Tibial artery (tissue), 4 donors: ENCODE results near the gene CD200R1.

ENCODE experiments used
- DNase-seq, 2 donors: peaks; one replicate each; pipeline ENCODE4 v3.0.0-alpha.2; 2019
- H3K27ac ChIP-seq, 2 donors: fragments of 200-600 bp; sonication (generic) in 1 of 2; 1 replicate in 1 of 2; 2 replicates in 1 of 2; pipeline ENCODE4 v1.5.1; 2018 to 2019; ENCODE audit warnings: mild to moderate bottlenecking in 1 of 2
- H3K27me3 ChIP-seq, 2 donors: fragments of 200-600 bp; sonication (generic) in 1 of 2; one replicate each; pipeline versions ENCODE4 v1.5.1 to v1.6.0; 2016 to 2019
- H3K36me3 ChIP-seq, 3 donors: fragments of 200-600 bp; sonication (generic) in 2 of 3; one replicate each; pipeline ENCODE4 v1.5.1; 2016 to 2019; ENCODE audit warnings: mild to moderate bottlenecking in 2 of 3
- H3K4me1 ChIP-seq, 4 donors: fragments of 200-600 bp; sonication (generic) in 2 of 4; 1 replicate in 3 of 4; 2 replicates in 1 of 4; pipeline ENCODE4 v1.5.1; 2016 to 2019
- H3K4me3 ChIP-seq, 2 donors: fragments of 200-600 bp; sonication (generic) in 1 of 2; 1 replicate in 1 of 2; 2 replicates in 1 of 2; pipeline ENCODE4 v1.5.1; 2018 to 2019; ENCODE audit warnings: mild to moderate bottlenecking in 2 of 2
- H3K9me3 ChIP-seq, 3 donors: fragments of 200-600 bp; sonication (generic) in 1 of 3; one replicate each; pipeline ENCODE4 v1.5.1; 2016 to 2019
- intact Hi-C: fragments of 100-400 bp; cut with DNase I; formaldehyde crosslinking; loops from one replicate; pipeline ENCODE4 v1.15.0; 2023; ENCODE audit warnings: low total_unique reads
- TF ChIP-seq, protein P1 (sequence below), 2 experiments: fragments of 200-600 bp in 1 of 2; fragments of 450-650 bp in 1 of 2; IDR thresholded peaks; one replicate each; pipeline ENCODE4 v1.5.1; 2017 to 2019; ENCODE audit warnings: antibody characterized with exemption in 2 of 2, mild to moderate bottlenecking in 1 of 2, moderate library complexity in 1 of 2

Gene CD200R1

DNA sequence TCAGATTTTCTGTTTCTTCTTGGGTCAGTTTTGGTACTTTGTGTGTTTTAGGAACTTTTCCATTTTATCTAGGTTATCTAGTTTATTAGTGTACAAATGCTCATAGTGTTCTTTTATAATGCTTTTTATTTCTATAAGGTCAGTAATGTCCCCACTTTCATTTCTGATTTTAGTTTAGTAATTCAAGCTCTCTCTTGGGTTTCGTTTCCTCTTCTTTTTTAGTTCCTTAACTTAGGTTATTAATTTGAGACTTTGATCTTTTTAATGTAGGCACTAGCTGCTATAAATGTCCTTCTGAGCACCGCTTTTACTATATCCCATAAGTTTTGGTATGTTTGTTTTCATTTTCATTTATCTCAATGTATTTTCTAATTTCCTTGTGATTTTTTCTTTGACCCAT, 101.3 kb downstream of the CD200R1 start:
- intact Hi-C loops: no loop called here
- no peak for DNase-seq
- H3K4me3 ChIP-seq: no peak overlapping the region
- no peaks in the 10 kb centered on the region for H3K4me1 ChIP-seq
- no peak overlapping the region for H3K27ac ChIP-seq
- peaks cover 0 to 20% (median 0%) of the 10 kb centered on the region in 3 donors for H3K9me3 ChIP-seq
- no peaks in the 10 kb centered on the region for H3K27me3 ChIP-seq
- TF ChIP-seq, protein P1, sequence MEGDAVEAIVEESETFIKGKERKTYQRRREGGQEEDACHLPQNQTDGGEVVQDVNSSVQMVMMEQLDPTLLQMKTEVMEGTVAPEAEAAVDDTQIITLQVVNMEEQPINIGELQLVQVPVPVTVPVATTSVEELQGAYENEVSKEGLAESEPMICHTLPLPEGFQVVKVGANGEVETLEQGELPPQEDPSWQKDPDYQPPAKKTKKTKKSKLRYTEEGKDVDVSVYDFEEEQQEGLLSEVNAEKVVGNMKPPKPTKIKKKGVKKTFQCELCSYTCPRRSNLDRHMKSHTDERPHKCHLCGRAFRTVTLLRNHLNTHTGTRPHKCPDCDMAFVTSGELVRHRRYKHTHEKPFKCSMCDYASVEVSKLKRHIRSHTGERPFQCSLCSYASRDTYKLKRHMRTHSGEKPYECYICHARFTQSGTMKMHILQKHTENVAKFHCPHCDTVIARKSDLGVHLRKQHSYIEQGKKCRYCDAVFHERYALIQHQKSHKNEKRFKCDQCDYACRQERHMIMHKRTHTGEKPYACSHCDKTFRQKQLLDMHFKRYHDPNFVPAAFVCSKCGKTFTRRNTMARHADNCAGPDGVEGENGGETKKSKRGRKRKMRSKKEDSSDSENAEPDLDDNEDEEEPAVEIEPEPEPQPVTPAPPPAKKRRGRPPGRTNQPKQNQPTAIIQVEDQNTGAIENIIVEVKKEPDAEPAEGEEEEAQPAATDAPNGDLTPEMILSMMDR (IDR thresholded peaks at IDR 0.05): no peak
- H3K36me3 ChIP-seq: no peaks in the 10 kb centered on the region

DNA sequence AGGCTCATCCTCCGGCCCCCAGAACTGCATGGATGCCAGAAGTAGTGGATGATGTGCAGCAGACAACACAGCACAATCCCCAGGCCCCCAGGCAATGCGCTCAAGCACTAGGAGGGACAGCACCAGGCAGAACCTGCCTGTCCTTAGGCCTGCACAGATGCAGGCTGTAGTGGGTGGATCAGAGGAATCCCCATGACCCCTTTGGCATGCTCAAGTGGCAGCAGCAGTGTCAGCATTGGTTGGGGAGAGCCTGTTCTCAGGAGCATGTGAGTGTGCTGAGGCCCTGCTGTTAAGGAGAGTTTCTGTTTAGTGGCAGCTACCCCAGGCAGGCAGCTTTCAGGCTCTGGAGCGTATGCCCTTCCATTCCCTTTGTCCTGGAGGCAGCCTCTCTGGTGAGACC, 103.2 kb downstream of the CD200R1 start:
- Histone ChIP-seq H3K27me3 (no peaks in the 10 kb centered on the region), H3K9me3 (peaks cover 0 to 20% (median 0%) of the 10 kb centered on the region in 3 donors), H3K4me1 (no peaks in the 10 kb centered on the region), H3K4me3 (no peak overlapping the region), H3K27ac (no peak overlapping the region), H3K36me3 (no peaks in the 10 kb centered on the region)
- intact Hi-C loops: no loop called here
- TF ChIP-seq, protein P1 (IDR thresholded peaks at IDR 0.05): no peak
- DNase-seq: no peak
